Astrocyte (in vitro differentiated cells and primary cell): ENCODE data around the gene AGPS. TPM values are rescaled to one million over a fixed set of nuclear protein-coding genes. Genes with fewer than 3 reads are reported as not detected.

ENCODE experiments used
- DNase-seq: peaks from one replicate; pipeline ENCODE4 v3.0.0-alpha.2; 2010; ENCODE audit warnings: low read depth
- FAIRE-seq: peaks from 2 replicates; lab custom pipeline; 2011; peaks lifted over from hg19 to GRCh38; lab: Jason Lieb, UNC
- H2AFZ ChIP-seq: 2 replicates; pipeline ENCODE4 v1.6.0; 2012; ENCODE audit warnings: low read depth, low read length, inconsistent platforms
- H3K27ac ChIP-seq: 2 replicates; pipeline ENCODE4 v1.5.1; 2011; ENCODE audit warnings: low read depth, low read length, inconsistent platforms
- H3K27me3 ChIP-seq: 2 replicates; pipeline ENCODE4 v1.6.0; 2011; ENCODE audit warnings: low read length, inconsistent platforms; ENCODE audit not compliant: insufficient read depth
- H3K36me3 ChIP-seq: 2 replicates; pipeline ENCODE4 v1.5.1; 2011; ENCODE audit warnings: low read length, inconsistent platforms; ENCODE audit not compliant: insufficient read depth
- H3K4me1 ChIP-seq: 2 replicates; pipeline ENCODE4 v1.5.1; 2011; ENCODE audit warnings: low read length, inconsistent platforms; ENCODE audit not compliant: insufficient read depth
- H3K4me2 ChIP-seq: 2 replicates; pipeline ENCODE4 v1.6.0; 2012; ENCODE audit warnings: low read length, inconsistent platforms
- H3K4me3 ChIP-seq: 2 replicates; pipeline ENCODE4 v1.5.1; 2011; ENCODE audit warnings: low read depth, mild to moderate bottlenecking, low read length, inconsistent platforms; ENCODE audit not compliant: insufficient read depth
- H3K79me2 ChIP-seq: 2 replicates; pipeline ENCODE4 v1.6.0; 2012; ENCODE audit warnings: mild to moderate bottlenecking, low read length, inconsistent platforms; ENCODE audit not compliant: insufficient read depth
- H3K9ac ChIP-seq: 2 replicates; pipeline ENCODE4 v1.6.0; 2012; ENCODE audit warnings: mild to moderate bottlenecking, low read length, inconsistent platforms
- H3K9me3 ChIP-seq: 2 replicates; pipeline ENCODE4 v1.5.1; 2012; ENCODE audit warnings: low read depth, mild to moderate bottlenecking, low read length, inconsistent platforms; ENCODE audit not compliant: insufficient read depth
- H4K20me1 ChIP-seq: 2 replicates; pipeline ENCODE4 v1.6.0; 2012; ENCODE audit warnings: low read length, inconsistent platforms; ENCODE audit not compliant: insufficient read depth
- H3K27ac Mint-ChIP-seq: one replicate; pipeline ENCODE4 v1.8.0; 2021; ENCODE audit warnings: mild to moderate bottlenecking, mixed read lengths; ENCODE audit not compliant: unreplicated experiment
- H3K27me3 Mint-ChIP-seq: one replicate; pipeline ENCODE4 v1.8.0; 2021; ENCODE audit warnings: low read depth, mixed read lengths; ENCODE audit not compliant: unreplicated experiment
- H3K36me3 Mint-ChIP-seq: one replicate; pipeline ENCODE4 v1.8.0; 2021; ENCODE audit warnings: low read depth, mixed read lengths; ENCODE audit not compliant: unreplicated experiment
- H3K4me1 Mint-ChIP-seq: one replicate; pipeline ENCODE4 v1.8.0; 2021; ENCODE audit warnings: low read depth, mixed read lengths; ENCODE audit not compliant: unreplicated experiment
- H3K4me3 Mint-ChIP-seq: one replicate; pipeline ENCODE4 v1.8.0; 2021; ENCODE audit warnings: mild to moderate bottlenecking, moderate library complexity, mixed read lengths; ENCODE audit not compliant: unreplicated experiment
- H3K9me3 Mint-ChIP-seq: one replicate; pipeline ENCODE4 v1.8.0; 2021; ENCODE audit warnings: mild to moderate bottlenecking, mixed read lengths; ENCODE audit not compliant: unreplicated experiment
- CTCF ChIP-seq: IDR thresholded peaks from 2 replicates; pipeline ENCODE4 v1.5.1; 2011; ENCODE audit warnings: low read depth, mild to moderate bottlenecking, inconsistent platforms, low read length, moderate library complexity; ENCODE audit not compliant: insufficient read depth
- EZH2 ChIP-seq: IDR thresholded peaks from 2 replicates; pipeline ENCODE4 v1.6.1; 2012; ENCODE audit warnings: mild to moderate bottlenecking, low read length, inconsistent platforms; ENCODE audit not compliant: insufficient read depth
- total RNA-seq: library from RNA; stranded (reverse); gene quantifications from 2 replicates; pipeline ENCODE4 v1.2.1, GENCODE V29; 2021

The AGPS gene
- total RNA-seq, 1 donor from 2014 or later: 66.2 TPM

- H3K9me3 ChIP-seq: no peaks in the 10 kb centered on the region
- no peak overlapping the region for H3K4me2 ChIP-seq
- Mint-ChIP-seq H3K9me3 (no peaks in the 10 kb centered on the region), H3K27ac (no peak overlapping the region), H3K4me3 (no peak overlapping the region), H3K4me1 (no peaks in the 10 kb centered on the region), H3K36me3 (no peaks in the 10 kb centered on the region), H3K27me3 (no peaks in the 10 kb centered on the region)
- FAIRE-seq (no peak), DNase-seq (no peak)
- no peak overlapping the region for H2AFZ ChIP-seq
- H3K27ac ChIP-seq: no peak overlapping the region
- no peaks in the 10 kb centered on the region for H3K27me3 ChIP-seq
- no peaks in the 10 kb centered on the region for H3K4me1 ChIP-seq
- H4K20me1 ChIP-seq: peaks cover 5% of the 10 kb centered on the region
- no peak for TF ChIP-seq EZH2
- TF ChIP-seq CTCF: no peak
- no peaks in the 10 kb centered on the region for H3K79me2 ChIP-seq
- H3K9ac ChIP-seq: no peak overlapping the region
- H3K4me3 ChIP-seq: no peak overlapping the region
- no peaks in the 10 kb centered on the region for H3K36me3 ChIP-seq
Observed at GRCh38 chr2:177346192-177346591, 46.4 kb upstream of the AGPS start.

GRCh38 chr2:177347570-177347969, 45.0 kb upstream of the AGPS start:
- FAIRE-seq: no peak
- no peaks in the 10 kb centered on the region for H3K36me3 Mint-ChIP-seq
- H3K4me3 Mint-ChIP-seq: no peak overlapping the region

More at GRCh38 chr2:177347570-177347969, 45.0 kb upstream of the AGPS start:
- H3K9me3 ChIP-seq: no peaks in the 10 kb centered on the region
- no peaks in the 10 kb centered on the region for H3K79me2 ChIP-seq
- no peaks in the 10 kb centered on the region for H3K27me3 ChIP-seq
- no peaks in the 10 kb centered on the region for H3K9me3 Mint-ChIP-seq
- peaks cover 5% of the 10 kb centered on the region for H4K20me1 ChIP-seq
- H3K27me3 Mint-ChIP-seq: no peaks in the 10 kb centered on the region
- no peak overlapping the region for H2AFZ ChIP-seq
- no peak overlapping the region for H3K4me2 ChIP-seq
- H3K27ac ChIP-seq: no peak overlapping the region
- DNase-seq: no peak
- no peaks in the 10 kb centered on the region for H3K4me1 ChIP-seq
- H3K4me1 Mint-ChIP-seq: no peaks in the 10 kb centered on the region
- TF ChIP-seq EZH2 (no peak), CTCF (no peak)
- no peaks in the 10 kb centered on the region for H3K36me3 ChIP-seq
- H3K27ac Mint-ChIP-seq: no peak overlapping the region
- no peak overlapping the region for H3K9ac ChIP-seq
- H3K4me3 ChIP-seq: no peak overlapping the region
